ACHN (cell line): Measurements from ENCODE around the gene HIPK2.

Experiments
- DNase-seq: peaks from one replicate; pipeline ENCODE4 v3.0.0-alpha.2; 2015
- in situ Hi-C: cut with HindIII; loops from 2 replicates; pipeline ENCODE4 v1.10.0; 2017; ENCODE audit warnings: low sequenced_read_pairs, low pct_ligation_motif_present, low pct_unique_long_range_greater_than_20kb

The HIPK2 gene

DNA sequence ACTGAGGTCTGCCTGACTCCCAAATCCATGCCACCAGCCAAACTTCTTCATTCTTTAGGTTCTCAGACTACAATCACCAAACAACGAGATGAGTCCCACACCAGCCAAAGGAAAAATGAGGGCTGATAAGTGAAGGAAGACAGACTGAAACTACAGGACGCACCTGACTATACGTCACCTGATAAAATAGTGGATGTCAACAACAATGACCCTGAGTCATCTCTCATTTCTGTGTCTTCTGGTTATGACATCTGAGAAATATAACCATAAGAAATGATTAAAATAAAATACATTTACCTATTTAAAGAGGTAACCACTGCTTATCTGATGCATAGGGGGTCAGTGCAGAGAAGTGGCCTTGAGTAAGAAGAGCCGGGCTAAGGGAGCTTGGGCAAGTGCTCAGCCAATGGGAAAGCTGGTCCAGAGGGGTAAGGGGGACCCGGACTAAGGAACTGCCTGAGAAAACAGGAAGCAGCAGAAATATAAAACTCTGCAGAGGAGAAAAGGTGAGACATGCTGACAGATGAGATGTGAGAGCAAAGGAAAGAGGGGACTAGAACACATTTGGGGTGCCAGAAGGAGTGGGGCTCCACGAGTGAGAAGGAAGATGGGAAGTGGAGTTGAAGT, 51.8 kb downstream of the HIPK2 start:
- in situ Hi-C loops: no loop called here
- no peak for DNase-seq

GRCh38 chr7:139725077-139725476, 52.7 kb downstream of the HIPK2 start:
- in situ Hi-C loops: no loop called here
- DNase-seq: no peak

GRCh38 chr7:139722604-139723003, 55.2 kb downstream of the HIPK2 start:
- in situ Hi-C loops: no loop called here
- DNase-seq: no peak

DNA sequence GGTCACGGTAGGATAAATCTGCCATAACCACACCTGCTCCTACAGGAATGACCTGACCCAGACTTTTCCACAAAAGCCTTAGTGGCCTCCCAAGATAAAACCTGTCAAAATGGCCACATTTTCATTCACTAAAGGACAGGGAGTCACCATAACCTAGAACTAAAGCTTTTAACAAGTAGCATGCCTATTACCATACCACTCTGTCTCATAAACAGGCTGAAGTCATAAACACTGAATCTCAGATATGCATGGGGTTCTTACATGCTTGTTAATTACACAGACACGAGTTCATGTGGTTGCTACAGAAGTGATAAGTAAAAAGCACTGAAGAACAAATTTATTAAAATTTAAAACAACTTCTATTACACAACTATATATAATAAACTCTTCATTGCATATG, 56.0 kb downstream of the HIPK2 start:
- DNase-seq: no peak
- in situ Hi-C loops: no loop called here

- in situ Hi-C loops: no loop called here
- no peak for DNase-seq
Measured at GRCh38 chr7:139721417-139721816, 56.4 kb downstream of the HIPK2 start.

- in situ Hi-C loops: no loop called here
- DNase-seq: no peak
Measured at GRCh38 chr7:139720705-139721231, 57.0 kb downstream of the HIPK2 start.

DNA sequence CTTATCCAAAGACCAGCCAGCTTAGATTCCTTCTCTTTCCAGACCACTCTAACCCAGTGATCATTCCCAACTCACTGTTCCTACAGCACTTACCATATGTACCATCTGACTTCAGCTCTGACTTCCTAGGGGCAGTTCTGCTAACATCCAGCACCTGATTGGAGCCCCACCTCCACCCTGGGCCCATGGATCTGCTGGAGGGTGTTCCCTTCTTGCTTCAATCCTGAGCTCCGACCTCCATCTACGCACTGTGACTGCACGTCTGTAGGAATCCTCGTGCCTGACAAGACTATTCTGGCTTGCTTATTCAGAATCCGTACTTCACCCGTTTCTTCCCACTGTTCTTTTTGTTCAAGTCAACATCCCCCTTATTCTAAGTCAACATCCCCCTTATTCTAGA, 57.6 kb downstream of the HIPK2 start:
- no peak for DNase-seq
- in situ Hi-C loops: no loop called here

- DNase-seq: no peak
- in situ Hi-C loops: no loop called here
Measured at GRCh38 chr7:139718859-139719258, 58.9 kb downstream of the HIPK2 start.

DNA sequence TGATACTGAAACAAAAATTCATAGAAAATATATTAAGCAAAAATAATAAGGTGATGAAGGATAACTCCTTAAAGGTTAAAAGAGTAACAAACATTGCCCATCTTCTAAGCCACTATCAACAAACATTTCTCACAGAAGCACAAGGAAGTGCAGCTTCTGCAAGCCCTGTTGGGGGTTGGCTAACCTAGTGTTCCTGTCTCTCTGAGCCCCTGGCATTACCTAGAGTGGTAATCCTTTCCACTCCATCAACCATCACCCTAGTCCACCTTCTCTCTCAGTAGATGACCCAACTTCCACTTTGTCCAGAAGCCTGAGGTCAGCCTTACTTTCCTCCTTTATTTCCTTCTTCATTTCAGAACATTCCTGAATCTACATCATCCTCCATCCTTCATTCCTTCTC, 59.7 kb downstream of the HIPK2 start:
- in situ Hi-C loops: no loop called here
- DNase-seq: no peak

DNA sequence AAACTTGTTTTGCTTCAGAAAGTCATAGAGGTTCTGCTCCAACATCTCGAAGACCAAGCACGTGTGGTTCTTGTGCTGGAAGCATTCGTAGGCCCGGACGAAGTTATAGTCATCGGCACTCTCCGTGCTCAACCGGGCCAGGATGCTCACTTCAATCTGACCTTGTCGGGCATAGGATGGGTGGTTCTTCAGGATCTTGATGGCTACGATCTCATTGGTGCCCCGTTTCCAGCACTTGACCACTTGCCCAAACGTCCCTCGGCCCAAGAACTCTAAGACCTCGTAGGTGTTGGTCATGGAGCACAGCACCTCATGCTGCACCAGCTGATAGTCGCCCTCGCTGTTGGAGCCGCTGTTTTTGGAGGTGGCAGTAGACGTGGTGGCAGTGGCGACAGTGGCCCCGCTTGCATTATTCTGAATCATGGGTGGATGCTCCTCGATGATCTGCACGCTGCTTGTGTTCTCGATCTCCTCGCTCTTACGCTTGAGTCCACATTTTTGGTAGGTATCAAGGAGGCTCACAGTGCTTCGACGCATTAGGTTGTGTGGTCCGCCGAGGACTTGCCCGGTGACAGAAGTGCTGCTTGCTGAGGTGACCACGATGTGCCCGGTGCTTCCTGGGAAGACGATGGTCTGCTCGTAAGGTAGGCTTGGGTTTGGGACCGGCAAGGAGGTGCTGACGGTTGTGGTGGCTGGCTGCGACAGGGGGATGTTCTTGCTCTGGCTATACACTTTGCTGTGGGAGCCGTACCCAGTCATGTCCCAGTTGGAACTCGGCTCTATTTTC, 61.4 kb downstream of the HIPK2 start:
- DNase-seq: no peak
- in situ Hi-C loops: no loop called here

- no peak for DNase-seq
- in situ Hi-C loops: no loop called here
Measured at GRCh38 chr7:139715194-139715815, 62.5 kb downstream of the HIPK2 start.

- in situ Hi-C loops: no loop called here
- no peak for DNase-seq
Measured at GRCh38 chr7:139714163-139714901, 63.5 kb downstream of the HIPK2 start.

DNA sequence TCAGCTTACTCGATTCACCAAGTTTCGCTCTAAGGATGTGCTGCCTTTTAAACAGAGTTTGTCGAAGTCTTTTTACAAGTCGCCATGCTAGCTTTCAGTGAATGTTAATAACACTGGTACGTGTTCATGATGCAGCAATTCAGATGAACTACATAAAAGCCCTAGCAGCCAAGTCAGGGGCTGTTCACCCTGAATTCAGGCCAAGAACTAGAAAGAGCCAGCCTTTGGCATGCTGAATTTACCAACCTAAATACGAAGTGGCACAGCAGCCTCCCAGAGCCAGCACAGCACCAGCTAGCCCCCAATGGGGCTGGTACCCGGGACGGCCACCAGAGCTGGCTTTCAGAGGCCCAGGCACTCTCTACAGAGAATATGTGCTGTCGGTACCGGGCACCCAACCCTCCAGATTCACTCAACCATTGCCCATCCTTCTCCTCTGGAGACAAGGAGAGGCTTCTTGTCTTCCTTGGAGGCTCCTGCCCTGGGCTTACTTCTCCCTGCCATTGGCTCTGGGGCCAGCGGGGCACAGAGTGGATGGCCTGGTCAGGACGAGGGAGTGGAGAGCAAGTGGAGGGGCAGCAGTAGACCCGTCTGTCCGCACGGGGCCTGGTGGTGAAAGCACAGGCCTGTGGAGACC, 64.2 kb downstream of the HIPK2 start:
- DNase-seq: no peak
- in situ Hi-C loops: no loop called here

DNA sequence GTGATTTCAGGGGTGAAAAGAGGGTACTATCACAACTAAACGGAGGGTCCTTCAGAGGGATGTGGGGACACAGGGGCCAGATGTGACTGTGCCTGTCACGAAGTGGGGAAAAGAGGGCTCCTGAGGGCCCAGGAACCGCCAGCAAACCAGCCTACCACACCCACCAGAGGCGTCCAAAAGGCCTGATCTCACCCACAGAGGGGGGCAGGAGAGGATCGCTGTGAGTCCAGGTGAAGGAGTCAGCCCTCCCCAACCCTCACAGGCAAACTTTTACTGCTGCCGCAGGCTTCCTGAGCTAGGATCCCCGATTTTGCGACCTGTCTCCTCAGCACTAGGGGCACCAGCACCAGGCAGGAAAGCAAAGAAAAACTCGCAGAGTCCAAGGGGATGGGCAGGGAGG, 64.7 kb downstream of the HIPK2 start:
- no peak for DNase-seq
- in situ Hi-C loops: no loop called here

GRCh38 chr7:139711991-139712743, 65.6 kb downstream of the HIPK2 start:
- no peak for DNase-seq
- in situ Hi-C loops: no loop called here

- in situ Hi-C loops: no loop called here
- DNase-seq: no peak
Measured at GRCh38 chr7:139710036-139710435, 67.8 kb downstream of the HIPK2 start.

GRCh38 chr7:139709485-139709884, 68.3 kb downstream of the HIPK2 start:
- in situ Hi-C loops: no loop called here
- DNase-seq: no peak

DNA sequence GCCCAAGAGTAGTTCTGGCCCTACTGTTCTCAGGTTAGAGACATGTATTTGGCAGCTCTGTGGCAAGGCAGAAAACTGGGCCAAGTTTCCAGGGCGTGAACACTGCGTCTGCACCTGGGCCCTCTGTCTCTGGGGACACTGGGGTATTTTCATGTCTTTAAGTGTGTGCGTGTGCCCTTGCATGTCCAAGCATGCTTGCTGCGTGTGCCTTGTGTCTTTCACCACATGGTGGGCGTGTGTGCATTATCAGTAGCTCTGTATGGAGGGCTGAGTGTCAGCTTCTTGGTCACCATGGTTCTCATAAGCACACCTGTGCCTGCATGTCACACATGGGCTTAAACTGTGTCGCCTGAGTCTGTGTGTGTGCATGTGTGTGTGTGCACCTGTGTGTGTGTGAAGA, 69.3 kb downstream of the HIPK2 start:
- no peak for DNase-seq
- in situ Hi-C loops: no loop called here
